GM10266 (cell line): ENCODE data around the gene ANKS1B.
"Not testable (repeated sequence)": the region's sequence is repeated elsewhere in the genome, so short reads cannot be mapped to it uniquely, and the experiment has no call there.

ENCODE experiments used
- DNase-seq: peaks from one replicate; pipeline ENCODE4 v3.0.0; 2012; ENCODE audit errors: extremely low spot score
- TF ChIP-seq, protein P1 (sequence below): IDR thresholded peaks from 2 replicates; pipeline ENCODE4 v1.5.1; 2012; ENCODE audit warnings: mild to moderate bottlenecking, low read depth; ENCODE audit not compliant: control insufficient read depth, insufficient read depth; ENCODE audit errors: missing control alignments

The ANKS1B gene

DNA sequence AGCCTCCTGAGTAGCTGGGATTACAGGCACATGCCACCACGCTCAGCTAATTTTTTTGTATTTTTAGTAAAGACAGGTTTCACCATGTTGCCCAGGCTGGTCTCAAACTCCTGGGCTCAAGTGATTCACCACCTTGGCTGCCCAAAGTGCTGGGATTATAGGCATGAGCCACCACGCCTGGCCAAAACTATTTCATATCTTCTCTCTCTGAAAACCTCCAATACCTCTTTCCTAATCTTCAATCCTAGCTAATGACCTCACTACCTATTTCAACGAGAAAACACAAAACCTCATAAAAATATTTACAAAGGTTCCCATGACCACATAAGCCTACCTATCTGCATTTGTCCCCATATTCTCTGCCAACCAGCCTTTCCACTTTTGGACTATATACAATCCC lies 32.3 kb upstream of the ANKS1B start:
- TF ChIP-seq, protein P1, sequence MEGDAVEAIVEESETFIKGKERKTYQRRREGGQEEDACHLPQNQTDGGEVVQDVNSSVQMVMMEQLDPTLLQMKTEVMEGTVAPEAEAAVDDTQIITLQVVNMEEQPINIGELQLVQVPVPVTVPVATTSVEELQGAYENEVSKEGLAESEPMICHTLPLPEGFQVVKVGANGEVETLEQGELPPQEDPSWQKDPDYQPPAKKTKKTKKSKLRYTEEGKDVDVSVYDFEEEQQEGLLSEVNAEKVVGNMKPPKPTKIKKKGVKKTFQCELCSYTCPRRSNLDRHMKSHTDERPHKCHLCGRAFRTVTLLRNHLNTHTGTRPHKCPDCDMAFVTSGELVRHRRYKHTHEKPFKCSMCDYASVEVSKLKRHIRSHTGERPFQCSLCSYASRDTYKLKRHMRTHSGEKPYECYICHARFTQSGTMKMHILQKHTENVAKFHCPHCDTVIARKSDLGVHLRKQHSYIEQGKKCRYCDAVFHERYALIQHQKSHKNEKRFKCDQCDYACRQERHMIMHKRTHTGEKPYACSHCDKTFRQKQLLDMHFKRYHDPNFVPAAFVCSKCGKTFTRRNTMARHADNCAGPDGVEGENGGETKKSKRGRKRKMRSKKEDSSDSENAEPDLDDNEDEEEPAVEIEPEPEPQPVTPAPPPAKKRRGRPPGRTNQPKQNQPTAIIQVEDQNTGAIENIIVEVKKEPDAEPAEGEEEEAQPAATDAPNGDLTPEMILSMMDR, result no peak
- DNase-seq, result no peak

DNA sequence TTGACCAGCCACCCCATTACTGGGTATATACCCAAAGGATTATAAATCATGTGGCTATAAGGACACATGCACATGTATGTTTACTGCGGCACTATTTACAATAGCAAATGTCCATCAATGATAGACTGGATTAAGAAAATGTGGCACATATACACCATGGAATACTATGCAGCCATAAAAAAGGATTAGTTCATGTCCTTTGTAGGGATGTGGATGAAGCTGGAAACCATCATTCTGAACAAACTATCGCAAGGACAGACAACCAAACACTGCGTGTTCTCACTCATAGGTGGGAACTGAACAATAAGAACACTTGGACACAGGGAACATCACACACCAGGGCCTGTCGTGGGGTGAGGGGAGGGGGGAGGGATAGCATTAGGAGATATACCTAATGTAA lies 31.6 kb upstream of the ANKS1B start:
- DNase-seq, result not testable (repeated sequence)

DNA sequence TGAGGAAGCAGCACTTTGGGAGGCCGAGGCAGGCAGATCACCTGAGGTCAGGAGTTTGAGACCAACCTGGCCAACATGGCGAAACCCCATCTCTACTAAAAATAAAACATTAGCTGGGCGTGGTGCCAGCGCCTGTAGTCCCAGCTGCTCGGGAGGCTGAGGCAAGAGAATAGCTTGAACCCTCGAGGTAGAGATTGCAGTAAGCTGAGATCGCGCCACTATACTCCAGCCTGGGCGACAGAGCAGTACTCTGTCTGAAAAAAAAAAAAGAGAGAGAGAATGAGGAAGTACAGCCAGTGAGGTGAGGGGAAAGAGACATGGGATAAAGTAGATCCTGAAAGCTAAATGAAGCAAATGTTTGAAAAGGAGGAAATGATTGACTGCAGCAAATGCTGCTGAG lies 21.1 kb upstream of the ANKS1B start:
- not testable (repeated sequence) for DNase-seq

DNA sequence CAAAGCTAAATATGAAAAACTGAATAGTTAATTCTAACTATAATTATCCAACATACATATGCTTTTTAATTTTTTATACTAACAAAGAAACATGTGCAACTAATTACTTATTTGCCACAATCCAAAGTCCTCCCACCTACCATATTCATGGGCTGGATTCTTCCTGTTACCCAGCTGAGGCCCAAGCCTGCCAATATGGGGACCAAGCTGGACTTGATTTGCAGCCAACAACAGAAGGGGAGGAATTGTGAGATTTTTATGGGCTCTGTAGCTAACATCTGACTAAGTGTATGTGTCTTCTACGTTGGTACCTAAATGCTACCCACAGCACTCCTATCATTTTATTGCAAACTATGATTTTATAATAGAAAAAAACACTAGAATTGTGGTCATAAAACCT lies 13.1 kb upstream of the ANKS1B start:
- DNase-seq, result no peak
- TF ChIP-seq, protein P1, result no peak

DNA sequence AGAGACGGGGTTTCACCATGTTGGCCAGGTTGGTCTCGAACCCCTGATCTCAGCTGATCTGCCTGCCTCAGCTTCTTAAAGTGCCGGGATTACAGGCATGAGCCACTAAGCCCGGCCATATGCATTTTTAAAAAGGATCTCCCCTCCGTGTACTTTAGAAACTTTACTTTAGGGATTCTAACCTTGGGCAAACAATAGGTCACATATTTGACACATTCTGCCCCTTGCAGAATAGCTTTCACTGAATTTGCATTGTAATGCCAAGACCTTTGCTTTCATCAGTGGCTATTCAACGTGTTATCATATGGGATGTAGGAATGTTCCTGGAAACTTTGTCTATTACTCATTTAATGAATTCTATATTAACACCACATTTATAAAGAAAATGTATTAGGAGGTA lies 11.4 kb upstream of the ANKS1B start:
- DNase-seq, result no peak
- TF ChIP-seq, protein P1, result no peak

DNA sequence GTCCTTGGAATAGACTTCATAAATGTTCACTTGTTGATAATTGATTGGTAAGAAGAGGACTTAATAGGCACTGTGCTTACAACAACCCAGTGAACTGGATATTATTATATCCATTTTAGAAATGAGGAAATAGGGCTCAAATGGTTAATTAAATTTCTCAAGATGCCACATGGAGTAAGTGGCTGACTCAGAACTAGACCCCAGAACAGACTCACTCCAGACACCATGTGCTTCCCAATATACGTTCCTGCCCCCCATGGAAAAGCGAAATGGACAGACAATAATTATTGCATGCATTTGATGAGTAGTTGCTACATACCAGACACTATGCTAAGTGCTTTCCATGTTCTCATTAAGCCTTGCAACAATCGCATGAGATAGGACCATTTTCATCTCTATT lies 895 bp upstream of the ANKS1B start:
- TF ChIP-seq, protein P1, result no peak
- no peak for DNase-seq

DNA sequence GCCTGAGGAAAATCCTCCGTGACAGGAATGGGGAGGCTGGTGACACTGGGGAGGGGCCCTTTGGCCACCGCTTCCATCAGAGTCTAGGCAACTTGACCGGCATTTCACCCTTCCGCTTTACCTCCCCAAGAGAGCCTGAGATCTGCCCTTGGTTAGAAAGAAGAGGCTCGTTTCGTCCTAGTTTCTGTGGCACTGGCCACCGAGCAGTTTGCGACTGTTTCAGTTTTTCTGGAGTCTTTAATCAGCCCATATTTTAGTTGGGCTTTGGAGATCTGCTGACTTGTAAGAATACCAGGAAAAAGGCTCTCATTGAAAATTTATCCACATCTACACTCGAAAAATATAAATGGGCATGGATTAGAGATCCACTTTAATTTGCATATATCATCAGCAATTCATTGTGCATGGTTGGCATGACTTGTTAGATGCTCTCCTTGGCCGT lies 414 bp upstream of the ANKS1B start:
- no peak for DNase-seq
- TF ChIP-seq, protein P1, result no peak

DNA sequence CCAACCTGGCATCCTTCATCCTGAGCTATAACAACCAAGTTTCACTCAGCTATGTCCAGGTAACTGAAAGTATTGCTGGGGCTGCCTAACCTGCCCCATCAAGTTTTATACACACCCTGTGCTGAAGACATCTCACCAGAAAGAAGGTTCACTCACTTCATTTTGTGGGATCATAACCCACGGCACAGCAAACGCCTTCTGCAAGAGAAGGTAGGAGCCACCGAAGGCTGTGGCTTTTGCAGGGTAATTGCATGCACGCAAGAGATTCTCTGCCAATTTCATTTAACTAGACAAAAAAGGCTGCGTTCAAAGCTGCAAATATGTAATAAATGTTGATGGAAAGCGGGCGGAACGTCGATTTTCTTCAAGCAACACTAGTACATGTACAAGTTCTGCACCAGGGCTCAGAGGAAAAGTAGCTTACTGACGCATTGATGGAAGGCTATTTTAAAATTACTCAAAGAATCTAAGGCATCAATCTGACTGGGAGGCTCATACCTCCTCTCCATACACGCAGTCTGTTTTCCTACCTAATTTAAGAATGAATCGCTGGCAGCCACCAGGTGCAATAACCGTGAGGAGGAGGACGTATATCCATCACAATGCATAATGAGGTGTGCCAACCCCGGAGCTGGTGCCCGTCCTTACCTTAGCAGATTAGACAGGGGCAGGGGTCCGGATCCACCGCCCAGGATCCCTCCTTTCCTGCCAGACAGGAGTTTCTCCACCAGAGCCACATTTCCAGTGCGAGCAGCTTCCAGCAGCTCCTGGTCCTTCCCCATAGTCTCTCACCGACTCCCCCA lies 1.1 kb downstream of the ANKS1B start:
- TF ChIP-seq, protein P1, result no peak
- DNase-seq, result no peak
